ENCODE measurements around the gene NQO2. TPM values are rescaled to one million over a fixed set of nuclear protein-coding genes. Genes with fewer than 3 reads are reported as not detected.

The NQO2 gene
- total RNA-seq, 1 donor from 2014 or later, result 22.4 TPM

DNA sequence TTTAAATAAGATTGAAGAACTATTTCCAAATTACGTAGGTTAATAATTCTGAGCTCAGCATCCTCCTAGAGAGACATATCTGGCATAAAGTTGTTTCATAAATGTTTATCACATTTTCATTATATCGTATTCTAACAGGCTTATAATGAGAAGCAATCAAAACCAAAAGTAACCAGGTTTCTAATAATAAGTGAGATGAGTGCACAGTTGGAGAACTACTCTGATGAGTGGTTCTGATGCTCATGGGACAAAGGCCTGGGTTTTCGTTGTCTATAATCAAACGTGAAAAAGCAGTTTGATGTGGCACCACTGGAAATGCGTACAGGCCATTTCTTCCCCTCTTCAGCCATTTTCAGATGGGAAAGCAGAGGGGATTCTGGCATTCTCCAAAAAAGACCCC is 23.6 kb upstream of the NQO2 start:
- no peaks in the 10 kb centered on the region for H3K36me3 ChIP-seq
- TF ChIP-seq CTCF (IDR thresholded peaks at IDR 0.05), result no peak
- ATAC-seq, result no peak
- H3K4me3 ChIP-seq, result no peak overlapping the region
- intact Hi-C loops (cut with DNase I), result no loop called here
- H3K4me1 ChIP-seq, result peaks cover 34% of the 10 kb centered on the region
- DNase-seq, result no peak
- H3K27ac ChIP-seq, result no peak overlapping the region
- no peaks in the 10 kb centered on the region for H3K9me3 ChIP-seq
- no peaks in the 10 kb centered on the region for H3K27me3 ChIP-seq (ENCODE audit: low read depth)

GRCh38 chr6:2976571-2977085 is 23.1 kb upstream of the NQO2 start:
- Histone ChIP-seq H3K4me3 (no peak overlapping the region), H3K36me3 (no peaks in the 10 kb centered on the region), H3K27ac (no peak overlapping the region), H3K9me3 (no peaks in the 10 kb centered on the region), H3K4me1 (peaks cover 40% of the 10 kb centered on the region), H3K27me3 (ENCODE audit: low read depth) (no peaks in the 10 kb centered on the region)
- intact Hi-C loops (cut with DNase I), result no loop called here
- ATAC-seq (no peak), DNase-seq (no peak)
- TF ChIP-seq CTCF (IDR thresholded peaks at IDR 0.05), result no peak

- H3K27me3 ChIP-seq (ENCODE audit: low read depth), result no peaks in the 10 kb centered on the region
- intact Hi-C loops (cut with DNase I), result no loop called here
- DNase-seq (no peak), ATAC-seq (no peak)
- no peaks in the 10 kb centered on the region for H3K36me3 ChIP-seq
- no peak overlapping the region for H3K4me3 ChIP-seq
- peaks cover 39% of the 10 kb centered on the region for H3K4me1 ChIP-seq
- no peak overlapping the region for H3K27ac ChIP-seq
- no peaks in the 10 kb centered on the region for H3K9me3 ChIP-seq
- no peak for TF ChIP-seq CTCF (IDR thresholded peaks at IDR 0.05)
Measured at GRCh38 chr6:2977290-2977689, 22.4 kb upstream of the NQO2 start.

DNA sequence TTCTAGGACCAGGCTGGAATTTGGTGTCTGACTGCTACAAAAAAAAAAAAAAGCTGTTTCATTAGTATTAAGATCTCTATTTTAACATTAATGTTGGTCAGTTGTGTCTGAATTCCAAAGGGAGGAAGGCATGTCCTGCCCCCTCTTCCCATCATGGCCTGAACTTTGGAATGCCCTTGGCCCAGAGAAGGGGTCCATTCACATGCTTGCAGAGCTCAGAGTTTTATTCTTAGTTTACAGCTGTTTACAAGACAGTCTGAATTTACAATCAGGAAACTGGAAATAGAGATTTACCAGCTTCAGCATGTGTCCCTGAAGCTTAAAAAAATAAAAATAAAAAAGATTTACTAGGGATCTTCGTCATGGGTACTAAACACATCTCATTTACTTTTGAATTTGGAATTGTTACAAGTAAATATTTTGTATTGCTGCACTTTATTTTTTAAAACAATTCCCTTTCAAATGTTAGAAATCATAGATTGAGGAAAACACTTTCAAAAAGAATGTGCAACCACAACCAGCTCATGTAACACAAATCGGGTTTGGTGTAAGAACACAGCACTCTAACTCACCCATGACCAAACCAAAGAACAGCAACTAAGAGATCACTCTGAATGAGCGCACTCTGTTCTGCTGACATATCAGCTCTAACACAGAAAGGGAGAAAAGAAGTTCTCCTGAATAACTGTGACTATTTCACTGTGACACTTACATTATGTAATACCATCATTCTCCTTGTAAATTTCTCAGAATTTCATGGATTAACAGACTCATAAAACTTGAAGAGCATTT is 21.7 kb upstream of the NQO2 start:
- Histone ChIP-seq H3K4me1 (peaks cover 43% of the 10 kb centered on the region), H3K27me3 (ENCODE audit: low read depth) (no peaks in the 10 kb centered on the region), H3K4me3 (no peak overlapping the region), H3K36me3 (no peaks in the 10 kb centered on the region), H3K27ac (no peak overlapping the region), H3K9me3 (no peaks in the 10 kb centered on the region)
- TF ChIP-seq CTCF (IDR thresholded peaks at IDR 0.05), result no peak
- DNase-seq, result no peak
- no peak for ATAC-seq
- intact Hi-C loops (cut with DNase I), result no loop called here

GRCh38 chr6:2978923-2979322 is 20.8 kb upstream of the NQO2 start:
- no peak for TF ChIP-seq CTCF (IDR thresholded peaks at IDR 0.05)
- Histone ChIP-seq H3K9me3 (no peaks in the 10 kb centered on the region), H3K4me1 (peaks cover 44% of the 10 kb centered on the region), H3K27me3 (ENCODE audit: low read depth) (no peaks in the 10 kb centered on the region), H3K36me3 (no peaks in the 10 kb centered on the region), H3K27ac (no peak overlapping the region), H3K4me3 (no peak overlapping the region)
- intact Hi-C loops (cut with DNase I), result no loop called here
- ATAC-seq (no peak), DNase-seq (no peak)

All from lower lobe of right lung (tissue), 2 donors.